Glutamatergic neuron (in vitro differentiated cells): ENCODE data around the gene PBX1. TPM values are rescaled to one million over a fixed set of nuclear protein-coding genes. Genes with fewer than 3 reads are reported as not detected.

Source experiments
- DNase-seq: peaks from one replicate; pipeline ENCODE4 v3.0.0; 2022
- H3K27ac Mint-ChIP-seq: one replicate; pipeline ENCODE4 v1.8.0; 2020; ENCODE audit warnings: mild to moderate bottlenecking, mixed read lengths, inconsistent platforms; ENCODE audit not compliant: unreplicated experiment
- H3K27me3 Mint-ChIP-seq: one replicate; pipeline ENCODE4 v1.8.0; 2020; ENCODE audit warnings: mild to moderate bottlenecking, moderate library complexity, mixed read lengths, inconsistent platforms; ENCODE audit not compliant: unreplicated experiment
- H3K36me3 Mint-ChIP-seq: one replicate; pipeline ENCODE4 v1.8.0; 2020; ENCODE audit warnings: mild to moderate bottlenecking, mixed read lengths, inconsistent platforms; ENCODE audit not compliant: unreplicated experiment
- H3K4me1 Mint-ChIP-seq: one replicate; pipeline ENCODE4 v1.8.0; 2020; ENCODE audit warnings: mild to moderate bottlenecking, low read depth, mixed read lengths, inconsistent platforms; ENCODE audit not compliant: unreplicated experiment
- H3K4me3 Mint-ChIP-seq: one replicate; pipeline ENCODE4 v1.8.0; 2020; ENCODE audit warnings: mild to moderate bottlenecking, mixed read lengths, inconsistent platforms; ENCODE audit not compliant: unreplicated experiment
- H3K9me3 Mint-ChIP-seq: one replicate; pipeline ENCODE4 v1.8.0; 2020; ENCODE audit warnings: mild to moderate bottlenecking, moderate library complexity, mixed read lengths, inconsistent platforms; ENCODE audit not compliant: unreplicated experiment
- CTCF ChIP-seq: fragments of 200-600 bp; sonication (generic); IDR thresholded peaks from one replicate; pipeline ENCODE4 v1.5.0; 2021; ENCODE audit not compliant: partially characterized antibody, unreplicated experiment
- total RNA-seq: library from RNA; stranded (reverse); fragmentation: NEBNext Ultra II Directional; extraction: Animal tissue kit (Norgen Biotek cat#: 25700); gene quantifications from one replicate; pipeline ENCODE4 v1.2.1, GENCODE V29; 2021; ENCODE audit not compliant: unreplicated experiment

PBX1 gene
- total RNA-seq, 1 donor from 2014 or later, result 98.7 TPM

DNA sequence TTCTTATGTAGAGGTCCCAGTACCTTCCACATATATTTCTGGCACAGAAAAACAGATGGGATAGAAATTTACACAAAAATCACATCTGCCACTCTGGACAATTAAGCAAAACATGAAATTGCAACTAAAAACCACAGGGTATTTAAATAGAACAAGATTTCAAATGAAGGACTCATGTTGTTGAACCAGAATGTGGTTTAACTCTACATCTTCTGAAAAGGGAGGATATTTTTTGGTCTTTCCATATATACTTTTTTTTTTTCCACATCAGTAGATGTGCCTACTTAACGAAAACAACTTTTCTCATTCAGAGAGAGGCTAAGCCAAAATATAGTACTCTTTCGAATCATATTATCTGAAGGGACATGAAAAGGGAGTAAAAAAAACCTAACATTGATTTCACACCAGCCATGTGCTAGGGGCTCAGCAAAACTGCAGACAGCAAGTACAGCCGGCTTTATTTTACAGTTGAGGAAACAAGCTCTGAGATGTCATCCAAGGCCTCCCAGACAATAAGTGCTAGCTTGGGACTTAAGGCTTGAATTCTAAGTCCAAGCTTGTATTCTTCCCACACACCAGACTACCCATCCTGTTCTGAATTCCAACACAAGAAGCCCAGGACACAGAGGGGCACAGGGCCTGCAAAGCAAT lies 208.9 kb downstream of the PBX1 start:
- no peak overlapping the region for H3K27ac Mint-ChIP-seq
- DNase-seq, result no peak
- peaks cover 3% of the 10 kb centered on the region for H3K27me3 Mint-ChIP-seq
- TF ChIP-seq CTCF, result no peak
- H3K36me3 Mint-ChIP-seq, result no peaks in the 10 kb centered on the region
- H3K4me1 Mint-ChIP-seq, result peaks cover 38% of the 10 kb centered on the region
- no peak overlapping the region for H3K4me3 Mint-ChIP-seq
- H3K9me3 Mint-ChIP-seq, result no peaks in the 10 kb centered on the region

DNA sequence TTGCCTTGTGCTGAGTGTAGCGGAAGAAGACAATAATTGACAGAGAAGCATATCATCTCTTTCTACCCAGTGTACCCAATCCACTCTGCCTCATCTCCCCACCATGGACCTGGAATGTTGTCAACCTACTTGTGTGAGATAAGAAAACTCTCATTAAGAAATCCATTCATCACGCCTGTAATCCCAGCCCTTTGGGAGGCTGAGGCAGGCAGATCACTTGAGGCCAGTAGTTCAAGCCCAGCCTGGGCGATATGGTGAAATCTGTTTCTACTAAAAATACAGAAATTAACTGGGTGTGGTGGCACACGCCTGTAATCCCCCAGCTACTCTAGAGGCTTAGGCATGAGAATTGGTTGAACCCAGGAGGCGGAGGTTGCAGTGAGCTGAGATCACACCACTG lies 209.6 kb downstream of the PBX1 start:
- no peak for DNase-seq
- Mint-ChIP-seq H3K4me3 (no peak overlapping the region), H3K27me3 (peaks cover 3% of the 10 kb centered on the region), H3K9me3 (no peaks in the 10 kb centered on the region), H3K4me1 (peaks cover 45% of the 10 kb centered on the region), H3K27ac (no peak overlapping the region), H3K36me3 (no peaks in the 10 kb centered on the region)
- no peak for TF ChIP-seq CTCF

DNA sequence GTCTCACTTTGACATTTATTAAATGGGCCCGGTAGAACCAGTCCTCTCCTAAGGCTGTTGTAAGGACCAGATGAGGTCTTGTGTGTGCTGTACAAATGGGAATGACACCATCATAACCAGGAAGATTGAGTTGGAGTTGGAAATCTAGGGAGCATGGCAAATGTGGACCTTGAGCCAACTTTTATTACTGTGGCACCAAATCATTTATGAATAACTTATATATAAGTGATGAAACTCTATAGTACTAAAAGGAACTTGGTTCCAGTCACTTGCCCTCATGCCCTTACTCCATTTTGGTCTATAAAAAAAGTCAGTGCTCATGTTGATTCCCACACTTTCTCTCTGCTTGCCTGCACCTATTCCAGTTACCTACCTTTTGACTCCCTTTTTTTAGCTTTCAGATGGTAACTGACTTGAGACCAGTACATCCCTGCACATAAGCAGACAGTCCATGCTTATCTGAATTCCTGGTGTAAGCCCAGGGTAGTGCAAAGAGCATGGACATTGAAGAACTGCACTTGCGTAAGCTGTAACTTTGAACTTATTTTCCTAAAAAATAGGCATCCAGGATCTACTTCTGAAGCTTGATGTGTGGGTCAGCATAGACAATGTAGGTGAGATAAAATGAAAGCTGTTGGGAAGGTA lies 210.6 kb downstream of the PBX1 start:
- TF ChIP-seq CTCF, result no peak
- Mint-ChIP-seq H3K27ac (no peak overlapping the region), H3K36me3 (no peaks in the 10 kb centered on the region), H3K4me3 (no peak overlapping the region), H3K4me1 (peaks cover 46% of the 10 kb centered on the region), H3K9me3 (peaks cover under 1% of the 10 kb centered on the region), H3K27me3 (peaks cover 3% of the 10 kb centered on the region)
- DNase-seq, result no peak

- Mint-ChIP-seq H3K4me3 (no peak overlapping the region), H3K36me3 (no peaks in the 10 kb centered on the region), H3K9me3 (peaks cover 2% of the 10 kb centered on the region), H3K4me1 (peaks cover 48% of the 10 kb centered on the region), H3K27me3 (peaks cover 3% of the 10 kb centered on the region), H3K27ac (no peak overlapping the region)
- TF ChIP-seq CTCF, result no peak
- no peak for DNase-seq
Observed at GRCh38 chr1:164770131-164770529, 211.1 kb downstream of the PBX1 start.

- DNase-seq, result no peak
- no peaks in the 10 kb centered on the region for H3K36me3 Mint-ChIP-seq
- peaks cover 4% of the 10 kb centered on the region for H3K9me3 Mint-ChIP-seq
- H3K4me3 Mint-ChIP-seq, result peak overlapping the region; percentile 39
- TF ChIP-seq CTCF, result no peak
- peaks cover 40% of the 10 kb centered on the region for H3K4me1 Mint-ChIP-seq
- H3K27ac Mint-ChIP-seq, result peak overlapping the region; percentile 79
- peaks cover 3% of the 10 kb centered on the region for H3K27me3 Mint-ChIP-seq
Observed at GRCh38 chr1:164771041-164771618, 212.1 kb downstream of the PBX1 start.
